GM18861 (cell line): ENCODE measurements around the gene C19orf25.

ENCODE experiments used
- ATAC-seq: cut with Tn5 transposase; IDR thresholded peaks from one replicate; pipeline ENCODE4 v1.9.1; 2021; ENCODE audit not compliant: unreplicated experiment

The C19orf25 gene

GRCh38 chr19:1433119-1434039 is 45.6 kb downstream of the C19orf25 start:
- no peak for ATAC-seq

GRCh38 chr19:1432507-1432887 is 46.5 kb downstream of the C19orf25 start:
- no peak for ATAC-seq

GRCh38 chr19:1431759-1432506 is 47.1 kb downstream of the C19orf25 start:
- ATAC-seq, result no peak

GRCh38 chr19:1430246-1430645 is 48.8 kb downstream of the C19orf25 start:
- no peak for ATAC-seq

- ATAC-seq, result no peak
Observed at GRCh38 chr19:1429750-1430149, 49.3 kb downstream of the C19orf25 start.

- ATAC-seq, result no peak
Observed at GRCh38 chr19:1428738-1429391, 50.1 kb downstream of the C19orf25 start.

- no peak for ATAC-seq
Observed at GRCh38 chr19:1427221-1427920, 51.6 kb downstream of the C19orf25 start.

- no peak for ATAC-seq
Observed at GRCh38 chr19:1426736-1427135, 52.3 kb downstream of the C19orf25 start.

- no peak for ATAC-seq
Observed at GRCh38 chr19:1425902-1426301, 53.1 kb downstream of the C19orf25 start.

- no peak for ATAC-seq
Observed at GRCh38 chr19:1425102-1425837, 53.7 kb downstream of the C19orf25 start.

GRCh38 chr19:1424192-1424955 is 54.6 kb downstream of the C19orf25 start:
- no peak for ATAC-seq

- no peak for ATAC-seq
Observed at GRCh38 chr19:1423436-1424191, 55.4 kb downstream of the C19orf25 start.
